ENCODE measurements around the gene CECR2.
"Not testable (repeated sequence)": the region's sequence is repeated elsewhere in the genome, so short reads cannot be mapped to it uniquely, and the experiment has no call there.

The CECR2 gene

GRCh38 chr22:17422736-17423343, 53.6 kb downstream of the CECR2 start:
- H3K4me3 ChIP-seq (ENCODE audit: control insufficient read depth, low read depth, low read length) = no peak overlapping the region
- TF ChIP-seq CTCF (conservative IDR thresholded peaks at IDR 0.05; ENCODE audit: control insufficient read depth, insufficient read depth, low read depth, low read length) = no peak
- no peak for DNase-seq (ENCODE audit: low read depth)

- no peak for TF ChIP-seq CTCF (conservative IDR thresholded peaks at IDR 0.05; ENCODE audit: control insufficient read depth, insufficient read depth, low read depth, low read length)
- no peak overlapping the region for H3K4me3 ChIP-seq (ENCODE audit: control insufficient read depth, low read depth, low read length)
- DNase-seq (ENCODE audit: low read depth) = no peak
These were observed 54.4 kb downstream of the CECR2 start for GRCh38 chr22:17423616-17424015.

- DNase-seq (ENCODE audit: low read depth); H3K4me3 ChIP-seq (ENCODE audit: control insufficient read depth, low read depth, low read length): not testable (repeated sequence)
These were observed 58.3 kb downstream of the CECR2 start for GRCh38 chr22:17427528-17427927.

- no peak overlapping the region for H3K4me3 ChIP-seq (ENCODE audit: control insufficient read depth, low read depth, low read length)
- DNase-seq (ENCODE audit: low read depth) = no peak
- no peak for TF ChIP-seq CTCF (conservative IDR thresholded peaks at IDR 0.05; ENCODE audit: control insufficient read depth, insufficient read depth, low read depth, low read length)
These were observed 60.3 kb downstream of the CECR2 start for GRCh38 chr22:17429516-17429915.

GRCh38 chr22:17430412-17430811, 61.2 kb downstream of the CECR2 start:
- H3K4me3 ChIP-seq (ENCODE audit: control insufficient read depth, low read depth, low read length) = no peak overlapping the region
- DNase-seq (ENCODE audit: low read depth) = peak; percentile 82
- TF ChIP-seq CTCF (conservative IDR thresholded peaks at IDR 0.05; ENCODE audit: control insufficient read depth, insufficient read depth, low read depth, low read length) = no peak

- DNase-seq (ENCODE audit: low read depth) = peak; percentile 37
- TF ChIP-seq CTCF (conservative IDR thresholded peaks at IDR 0.05; ENCODE audit: control insufficient read depth, insufficient read depth, low read depth, low read length) = no peak
- H3K4me3 ChIP-seq (ENCODE audit: control insufficient read depth, low read depth, low read length) = no peak overlapping the region
These were observed 61.9 kb downstream of the CECR2 start for GRCh38 chr22:17431179-17431578.

GRCh38 chr22:17434856-17435255, 65.6 kb downstream of the CECR2 start:
- H3K4me3 ChIP-seq (ENCODE audit: control insufficient read depth, low read depth, low read length) = no peak overlapping the region
- TF ChIP-seq CTCF (conservative IDR thresholded peaks at IDR 0.05; ENCODE audit: control insufficient read depth, insufficient read depth, low read depth, low read length) = no peak
- DNase-seq (ENCODE audit: low read depth) = peak; percentile 7

Measured in fibroblast of mammary gland (primary cell).